OCI-LY7 (cell line): ENCODE measurements around the gene EMX2. TPM values are rescaled to one million over a fixed set of nuclear protein-coding genes. Genes with fewer than 3 reads are reported as not detected.

ENCODE experiments used
- BruUV-seq: library from RNA; stranded (reverse); fragments of 400-500 nt; replicated peaks from 2 replicates; lab custom pipeline; 2021; lab: Mats Ljungman, UMichigan
- CTCF ChIA-PET: fragments of 300-600 bp; sonication (Branson Sonifier 250); formaldehyde crosslinking; loops from one replicate; lab custom pipeline; 2022; ENCODE audit warnings: antibody characterized with exemption; ENCODE audit not compliant: unreplicated experiment; lab: Charles Lee
- POLR2A ChIA-PET: fragments of 300-600 bp; sonication (Branson Sonifier 250); formaldehyde crosslinking; loops from one replicate; lab custom pipeline; 2022; ENCODE audit warnings: antibody characterized with exemption; lab: Charles Lee
- DNase-seq: peaks from one replicate; pipeline ENCODE4 v3.0.0-alpha.2; 2015; ENCODE audit warnings: low spot score
- H2AFZ ChIP-seq: fragments of 200-600 bp; sonication (generic), shearing (Covaris generic); 2 replicates; pipeline ENCODE4 v1.6.1; 2014; ENCODE audit warnings: mild to moderate bottlenecking, antibody characterized with exemption, low read length, moderate library complexity
- H3K27ac ChIP-seq: fragments of 200-600 bp; sonication (generic); 2 replicates; pipeline ENCODE4 v1.5.1; 2014; ENCODE audit warnings: mixed run types, low read depth, mild to moderate bottlenecking, moderate library complexity, low read length, inconsistent platforms; ENCODE audit not compliant: poor library complexity, severe bottlenecking
- H3K36me3 ChIP-seq: fragments of 200-600 bp; sonication (generic); 2 replicates; pipeline ENCODE4 v1.6.1; 2014; ENCODE audit warnings: mild to moderate bottlenecking, antibody characterized with exemption, low read length, moderate library complexity, mixed read lengths; ENCODE audit not compliant: insufficient read depth
- H3K4me1 ChIP-seq: fragments of 200-600 bp; sonication (generic); 2 replicates; pipeline ENCODE4 v1.5.1; 2014; ENCODE audit warnings: mild to moderate bottlenecking, low read length; ENCODE audit not compliant: insufficient read depth, poor library complexity, severe bottlenecking
- H3K4me2 ChIP-seq: fragments of 200-600 bp; sonication (generic); 2 replicates; pipeline ENCODE4 v1.6.1; 2014; ENCODE audit warnings: mild to moderate bottlenecking, low read length
- H3K4me3 ChIP-seq: fragments of 200-600 bp; sonication (generic); 2 replicates; pipeline ENCODE4 v1.5.1; 2014; ENCODE audit warnings: mild to moderate bottlenecking, low read depth, low read length; ENCODE audit not compliant: poor library complexity, severe bottlenecking
- H3K79me2 ChIP-seq: fragments of 200-600 bp; sonication (generic); 2 replicates; pipeline ENCODE4 v1.6.1; 2016; ENCODE audit warnings: low read depth, mild to moderate bottlenecking, low read length, moderate library complexity, mixed read lengths; ENCODE audit not compliant: insufficient read depth
- H3K9me2 ChIP-seq: fragments of 200-600 bp; sonication (generic); 2 replicates; pipeline ENCODE4 v1.6.1; 2016; ENCODE audit warnings: mild to moderate bottlenecking, low read length, mixed read lengths; ENCODE audit not compliant: insufficient read depth
- H3K9me3 ChIP-seq: fragments of 200-600 bp; sonication (generic); 2 replicates; pipeline ENCODE4 v1.6.1; 2014; ENCODE audit warnings: mild to moderate bottlenecking, mixed run types, low read length, mixed read lengths
- H4K20me1 ChIP-seq: fragments of 200-600 bp; sonication (generic); 2 replicates; pipeline ENCODE4 v1.6.1; 2014; ENCODE audit warnings: mild to moderate bottlenecking, antibody characterized with exemption, low read length, moderate library complexity, mixed read lengths; ENCODE audit not compliant: insufficient read depth
- EZH2phosphoT487 ChIP-seq: fragments of 200-600 bp; sonication (generic); IDR thresholded peaks from 2 replicates; pipeline ENCODE4 v1.6.1; 2018; ENCODE audit warnings: low read depth, borderline replicate concordance, mild to moderate bottlenecking, mixed run types, antibody characterized with exemption, low read length, moderate library complexity, mixed read lengths
- intact Hi-C: fragments of 100-400 bp; cut with micrococcal nuclease; formaldehyde crosslinking; loops from one replicate; pipeline ENCODE4 v1.10.0; 2022; ENCODE audit not compliant: unreplicated experiment
- total RNA-seq, 2 experiments: library from RNA; depleted of rRNA in 1 of 2; stranded (reverse); fragments of >200 nt in 1 of 2; shearing (Covaris generic) in 1 of 2; gene quantifications; 2 replicates each; pipeline ENCODE4 v1.2.3, GENCODE V29; 2014 to 2022
- TF ChIP-seq, protein P1 (sequence below): fragments of 200-600 bp; sonication (generic); conservative IDR thresholded peaks from 2 replicates; pipeline ENCODE4 v1.5.1; 2014; ENCODE audit warnings: mild to moderate bottlenecking, antibody characterized with exemption, low read length, moderate library complexity, mixed read lengths

The EMX2 gene
- total RNA-seq, 2 experiments from 2014 or later, result not detected

DNA sequence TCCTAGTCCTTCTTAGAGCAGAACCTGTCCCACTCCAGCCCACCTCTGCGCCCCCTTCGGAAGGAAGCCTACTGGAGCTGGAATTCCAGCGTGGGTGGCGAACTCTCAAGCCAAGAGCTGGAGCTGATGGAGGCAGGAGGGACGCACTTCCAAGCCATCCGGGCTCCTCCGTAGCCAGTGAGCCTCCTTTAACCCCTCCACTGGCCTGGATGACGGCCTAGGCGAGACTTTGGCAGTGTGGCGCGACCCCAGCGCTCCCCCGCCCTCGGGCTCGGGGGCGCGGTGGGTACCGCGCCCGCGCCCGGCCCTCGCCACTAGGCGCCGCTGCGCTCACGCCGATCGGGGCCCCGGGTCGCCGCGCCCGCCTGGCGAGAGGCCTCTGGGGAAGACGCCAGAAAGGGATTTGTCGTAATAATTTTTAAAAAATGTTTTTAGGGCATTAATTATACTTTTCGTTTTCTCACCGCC, 5.1 kb upstream of the EMX2 start:
- no peaks in the 10 kb centered on the region for H3K9me2 ChIP-seq
- no peak for DNase-seq
- no peak overlapping the region for H3K27ac ChIP-seq
- BruUV-seq, result no TSS peak
- intact Hi-C loops, result no loop called here
- H3K4me3 ChIP-seq, result no peak overlapping the region
- no peaks in the 10 kb centered on the region for H3K36me3 ChIP-seq
- H4K20me1 ChIP-seq, result no peaks in the 10 kb centered on the region
- TF ChIP-seq, protein P1, sequence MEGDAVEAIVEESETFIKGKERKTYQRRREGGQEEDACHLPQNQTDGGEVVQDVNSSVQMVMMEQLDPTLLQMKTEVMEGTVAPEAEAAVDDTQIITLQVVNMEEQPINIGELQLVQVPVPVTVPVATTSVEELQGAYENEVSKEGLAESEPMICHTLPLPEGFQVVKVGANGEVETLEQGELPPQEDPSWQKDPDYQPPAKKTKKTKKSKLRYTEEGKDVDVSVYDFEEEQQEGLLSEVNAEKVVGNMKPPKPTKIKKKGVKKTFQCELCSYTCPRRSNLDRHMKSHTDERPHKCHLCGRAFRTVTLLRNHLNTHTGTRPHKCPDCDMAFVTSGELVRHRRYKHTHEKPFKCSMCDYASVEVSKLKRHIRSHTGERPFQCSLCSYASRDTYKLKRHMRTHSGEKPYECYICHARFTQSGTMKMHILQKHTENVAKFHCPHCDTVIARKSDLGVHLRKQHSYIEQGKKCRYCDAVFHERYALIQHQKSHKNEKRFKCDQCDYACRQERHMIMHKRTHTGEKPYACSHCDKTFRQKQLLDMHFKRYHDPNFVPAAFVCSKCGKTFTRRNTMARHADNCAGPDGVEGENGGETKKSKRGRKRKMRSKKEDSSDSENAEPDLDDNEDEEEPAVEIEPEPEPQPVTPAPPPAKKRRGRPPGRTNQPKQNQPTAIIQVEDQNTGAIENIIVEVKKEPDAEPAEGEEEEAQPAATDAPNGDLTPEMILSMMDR, result peak; percentile 56
- TF ChIP-seq EZH2phosphoT487, result no peak
- H3K9me3 ChIP-seq, result no peaks in the 10 kb centered on the region
- ChIA-PET CTCF (no interaction called here), POLR2A (no interaction called here)
- H2AFZ ChIP-seq, result no peak overlapping the region
- H3K4me2 ChIP-seq, result no peak overlapping the region
- no peaks in the 10 kb centered on the region for H3K4me1 ChIP-seq
- no peaks in the 10 kb centered on the region for H3K79me2 ChIP-seq

- no peak overlapping the region for H3K4me2 ChIP-seq
- no peaks in the 10 kb centered on the region for H3K79me2 ChIP-seq
- H3K9me2 ChIP-seq, result no peaks in the 10 kb centered on the region
- no peak overlapping the region for H3K27ac ChIP-seq
- H3K4me3 ChIP-seq, result no peak overlapping the region
- no peaks in the 10 kb centered on the region for H3K36me3 ChIP-seq
- no TSS peak for BruUV-seq
- no peak overlapping the region for H2AFZ ChIP-seq
- DNase-seq, result no peak
- ChIA-PET POLR2A (no interaction called here), CTCF (no interaction called here)
- no peaks in the 10 kb centered on the region for H4K20me1 ChIP-seq
- no peak for TF ChIP-seq EZH2phosphoT487
- TF ChIP-seq, protein P1, result no peak
- no peaks in the 10 kb centered on the region for H3K4me1 ChIP-seq
- H3K9me3 ChIP-seq, result no peaks in the 10 kb centered on the region
- intact Hi-C loops, result no loop called here
Observed at GRCh38 chr10:117537904-117538524, 4.5 kb upstream of the EMX2 start.

DNA sequence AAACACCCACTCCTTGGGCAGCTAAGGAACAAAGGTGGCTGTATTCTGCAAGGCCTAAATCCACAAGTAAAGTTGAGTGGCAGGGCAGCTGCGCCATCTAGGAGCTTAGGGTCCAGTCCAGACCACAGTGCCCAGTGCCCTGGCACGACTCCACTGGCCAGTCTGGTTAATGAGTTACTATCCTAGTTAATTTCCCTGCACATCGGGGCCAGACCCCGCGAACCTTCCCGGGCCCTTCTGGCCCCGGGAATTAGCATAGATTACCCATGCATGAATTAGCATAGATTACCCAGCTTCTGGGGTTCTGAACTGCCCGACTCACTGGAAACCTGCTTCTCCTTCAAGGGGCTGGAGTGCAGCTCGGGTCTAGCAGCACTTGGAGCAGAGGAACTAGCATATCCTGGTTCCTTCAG, 3.2 kb upstream of the EMX2 start:
- Histone ChIP-seq H3K27ac (no peak overlapping the region), H2AFZ (no peak overlapping the region), H3K79me2 (no peaks in the 10 kb centered on the region), H3K9me3 (no peaks in the 10 kb centered on the region), H3K4me2 (no peak overlapping the region), H3K4me1 (no peaks in the 10 kb centered on the region), H4K20me1 (no peaks in the 10 kb centered on the region), H3K36me3 (no peaks in the 10 kb centered on the region), H3K4me3 (no peak overlapping the region), H3K9me2 (no peaks in the 10 kb centered on the region)
- no TSS peak for BruUV-seq
- ChIA-PET CTCF (no interaction called here), POLR2A (interaction anchor here (1.2 kb wide), 1 partner anchor 103 kb away, joined by 3 read pairs; no protein-coding TSS in a partner anchor)
- intact Hi-C loops, result no loop called here
- no peak for DNase-seq
- TF ChIP-seq EZH2phosphoT487, result no peak
- TF ChIP-seq, protein P1, result no peak
